HUDEP-2 (cell line): ENCODE results near the gene HDGFL2.
A peak's percentile ranks its signal among the peaks of the same experiment; 100 is the strongest.
"Not testable (repeated sequence)": the region's sequence is repeated elsewhere in the genome, so short reads cannot be mapped to it uniquely, and the experiment has no call there.

Experiments used
- DNase-seq, 76 experiments: peaks; one replicate each; lab custom pipeline; 2025; ENCODE audit not compliant: unreplicated experiment in 76 of 76; lab: John Stamatoyannopoulos, UW

The HDGFL2 gene

GRCh38 chr19:4511300-4512054 is 39.4 kb downstream of the HDGFL2 start:
- no peak for DNase-seq

DNA sequence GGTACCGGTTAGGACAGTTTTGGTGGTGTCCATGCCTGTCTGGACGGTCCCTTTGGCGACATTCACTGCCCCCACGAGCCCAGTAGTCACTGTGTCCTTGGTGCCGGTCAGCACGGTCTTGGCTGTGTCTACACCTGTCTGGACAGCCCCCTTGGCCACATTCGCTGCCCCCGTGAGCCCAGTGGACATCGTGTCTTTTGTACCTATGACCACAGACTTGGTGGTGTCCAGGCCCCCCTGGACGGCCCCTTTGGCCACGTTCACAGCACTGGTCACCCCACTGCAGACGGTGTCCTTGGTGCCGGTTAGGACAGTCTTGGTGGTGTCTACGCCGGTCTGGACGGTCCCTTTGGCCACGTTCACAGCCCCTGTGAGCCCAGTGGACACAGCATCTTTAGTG is 40.0 kb downstream of the HDGFL2 start:
- DNase-seq = no peak

- DNase-seq = no peak
These were observed 41.2 kb downstream of the HDGFL2 start for GRCh38 chr19:4513248-4513647.

DNA sequence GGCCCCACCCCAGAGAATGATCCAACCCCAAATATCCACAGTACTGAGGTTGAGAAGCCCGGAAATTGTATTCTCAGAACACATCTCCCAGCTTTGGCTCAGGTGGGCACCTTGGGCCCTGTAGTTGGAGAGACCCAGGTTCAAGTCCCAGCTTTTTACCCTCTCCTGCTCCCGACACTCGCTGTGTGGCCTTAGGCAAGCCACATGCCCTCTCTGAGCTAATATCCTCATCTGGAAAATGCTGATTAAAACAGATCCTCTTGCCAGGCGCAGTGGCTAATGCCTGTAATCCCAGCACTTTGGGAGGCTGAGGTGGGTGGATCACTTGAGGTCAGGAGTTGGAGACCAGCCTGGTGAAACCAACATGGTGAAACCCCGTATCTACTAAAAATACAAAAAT is 43.6 kb downstream of the HDGFL2 start:
- DNase-seq = no peak

DNA sequence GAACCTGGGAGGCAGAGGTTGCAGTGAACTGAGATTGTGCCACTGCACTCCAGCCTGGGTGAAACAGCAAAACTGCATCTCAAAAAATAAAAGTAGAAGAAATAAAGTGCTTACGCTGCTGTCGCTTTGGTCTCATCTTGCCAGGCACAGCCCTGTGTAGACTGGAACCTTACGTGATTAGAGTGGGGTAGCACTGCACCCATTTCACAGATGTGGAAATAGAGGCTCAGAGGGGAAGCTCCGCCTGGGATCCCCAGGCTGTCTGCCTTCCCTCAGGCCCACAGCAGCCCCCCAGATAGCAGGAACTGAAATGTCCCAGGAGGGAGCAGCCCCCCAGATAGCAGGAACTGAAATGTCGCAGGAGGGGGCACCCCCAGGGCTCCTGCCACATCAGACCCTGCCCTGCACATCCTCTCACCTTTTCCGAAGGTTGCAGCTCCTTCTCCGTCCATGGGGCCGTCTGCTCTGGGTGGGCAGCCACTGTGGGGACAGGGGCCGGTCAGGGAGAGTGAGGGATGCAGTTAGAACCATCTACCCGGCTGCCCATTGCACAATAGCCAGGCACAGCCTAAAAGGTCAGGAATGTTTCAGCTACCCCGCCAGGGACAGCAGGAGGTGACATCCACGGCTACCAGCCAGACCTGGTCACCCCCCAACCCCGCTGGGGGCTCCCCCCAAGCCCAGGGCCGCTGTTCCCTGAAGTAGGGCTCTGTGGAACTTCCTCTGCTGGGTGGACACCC is 44.3 kb downstream of the HDGFL2 start:
- DNase-seq = no peak

DNA sequence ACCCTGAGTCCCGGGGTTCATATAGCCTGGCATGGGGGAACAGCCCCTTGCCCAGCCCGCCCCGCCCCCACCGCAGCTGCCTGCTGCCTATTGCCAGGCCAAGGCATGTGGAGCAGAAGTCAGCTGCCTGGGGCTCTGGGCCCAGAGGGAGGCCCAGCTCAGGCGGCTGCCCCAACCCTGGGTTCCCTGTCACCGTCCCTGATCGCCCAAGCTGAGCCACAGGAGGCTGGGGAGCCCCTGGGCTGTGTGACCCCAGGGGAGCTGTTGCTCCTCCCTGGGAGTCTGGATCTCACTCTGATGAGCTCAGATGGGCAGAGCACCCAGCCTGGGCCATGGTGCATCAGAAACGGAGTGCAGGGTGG is 44.8 kb downstream of the HDGFL2 start:
- no peak for DNase-seq

DNA sequence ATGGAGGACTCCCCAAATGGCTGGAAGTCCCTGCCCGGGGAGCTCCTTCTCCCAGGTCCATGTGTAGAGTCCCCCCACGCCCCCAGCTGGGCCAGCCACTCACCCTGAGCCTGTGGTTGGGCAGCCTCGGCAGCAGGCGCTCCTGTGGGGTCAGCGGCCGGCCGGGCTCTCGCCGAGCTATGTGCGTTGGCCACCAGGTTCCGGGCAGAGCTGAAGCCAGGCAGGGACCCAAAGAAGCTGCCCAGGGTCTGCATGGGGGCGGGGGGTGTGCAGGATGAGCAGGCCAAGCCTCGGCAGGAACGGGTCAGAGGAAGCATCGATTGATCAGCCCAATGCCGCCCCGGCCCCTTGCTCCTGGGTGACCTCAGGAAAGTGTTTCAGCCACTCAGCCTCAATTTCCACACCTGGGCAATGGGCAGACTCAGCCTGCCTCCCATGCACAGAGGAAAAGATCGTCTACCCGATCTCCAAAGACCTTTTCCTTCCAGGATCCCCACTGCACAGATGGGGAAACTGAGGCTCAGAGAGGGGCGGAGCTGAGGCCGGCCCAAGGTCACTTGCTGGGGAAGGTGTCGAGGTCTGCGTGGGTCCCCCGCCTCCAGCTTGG is 45.5 kb downstream of the HDGFL2 start:
- DNase-seq = no peak

GRCh38 chr19:4518345-4519171 is 46.5 kb downstream of the HDGFL2 start, which contains the start of gene PLIN4:
Gene PLIN4 (minus strand): TSS chr19:4518486. CDS start chr19:4518272, 214 bp downstream.
- DNase-seq = no peak

DNA sequence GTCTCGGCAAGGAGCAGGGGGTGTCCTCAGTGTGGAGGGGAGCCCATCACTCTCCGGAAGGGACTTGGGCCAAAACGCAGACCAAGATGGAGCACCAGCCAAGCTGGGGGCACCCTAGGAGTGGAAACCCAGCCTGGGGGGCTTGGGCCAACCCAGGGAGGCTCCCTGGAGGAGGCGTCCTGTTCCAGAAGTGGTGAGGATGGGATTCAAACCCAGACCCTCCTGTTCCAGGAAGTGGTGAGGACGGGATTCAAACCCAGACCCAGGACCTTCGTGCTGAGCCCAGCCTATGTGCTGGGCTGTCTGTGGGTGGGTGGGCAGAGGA is 47.0 kb downstream of the HDGFL2 start:
- DNase-seq = no peak

DNA sequence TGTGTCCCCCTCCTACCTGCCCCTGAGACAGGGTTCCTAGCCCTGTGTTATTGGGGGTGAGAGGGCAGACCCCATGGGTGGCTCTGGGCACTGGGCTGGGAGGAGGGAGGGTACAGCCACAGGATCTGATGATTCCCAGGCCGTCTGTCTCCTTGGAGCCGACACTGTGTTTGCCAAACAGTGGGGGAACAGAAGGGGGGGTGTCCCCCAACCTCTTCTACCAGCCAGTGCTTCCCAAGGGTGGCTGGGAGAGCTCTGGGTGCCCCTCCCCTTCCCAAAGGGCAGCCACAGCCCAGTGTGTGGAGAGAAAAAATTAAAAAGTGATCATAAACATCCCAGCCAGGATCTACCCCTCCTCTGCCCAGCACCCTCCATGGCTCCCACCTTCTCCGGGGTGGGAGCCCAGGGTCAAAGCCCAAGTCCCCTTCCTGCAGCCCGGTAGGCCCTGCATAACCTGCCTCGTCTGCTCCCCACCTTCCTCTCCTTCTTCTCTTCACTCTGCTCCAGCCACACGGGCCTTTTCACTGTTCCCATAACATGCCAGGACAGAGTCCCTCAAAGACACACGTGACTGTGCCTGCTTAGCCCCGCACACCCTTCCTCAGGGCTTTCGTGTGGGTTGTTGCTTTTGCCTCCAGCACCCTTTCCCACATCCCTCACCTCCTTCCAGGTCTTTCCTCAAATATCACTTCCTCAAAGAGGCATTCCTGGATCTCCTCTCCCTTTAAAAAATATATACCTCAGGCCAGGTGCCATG is 47.6 kb downstream of the HDGFL2 start:
- no peak for DNase-seq

GRCh38 chr19:4521170-4521887 is 49.2 kb downstream of the HDGFL2 start:
- DNase-seq = no peak

DNA sequence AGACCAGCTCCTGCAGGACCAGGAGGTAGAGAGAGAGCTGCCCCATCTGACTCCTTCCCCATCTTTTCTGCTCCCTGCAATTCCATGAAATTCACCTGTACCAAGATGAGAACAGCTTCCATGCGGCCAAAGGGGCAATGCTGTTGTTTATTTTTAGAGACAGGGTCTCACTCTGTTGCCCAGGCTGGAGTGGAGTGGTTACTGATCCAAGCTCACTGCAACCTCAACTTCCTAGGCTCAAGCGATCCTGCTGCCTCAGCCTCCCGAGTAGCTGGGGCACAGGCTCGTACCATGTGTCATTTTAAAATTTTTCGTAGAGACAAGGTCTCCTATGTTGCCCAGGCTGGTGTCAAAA is 49.8 kb downstream of the HDGFL2 start:
- DNase-seq = no peak

DNA sequence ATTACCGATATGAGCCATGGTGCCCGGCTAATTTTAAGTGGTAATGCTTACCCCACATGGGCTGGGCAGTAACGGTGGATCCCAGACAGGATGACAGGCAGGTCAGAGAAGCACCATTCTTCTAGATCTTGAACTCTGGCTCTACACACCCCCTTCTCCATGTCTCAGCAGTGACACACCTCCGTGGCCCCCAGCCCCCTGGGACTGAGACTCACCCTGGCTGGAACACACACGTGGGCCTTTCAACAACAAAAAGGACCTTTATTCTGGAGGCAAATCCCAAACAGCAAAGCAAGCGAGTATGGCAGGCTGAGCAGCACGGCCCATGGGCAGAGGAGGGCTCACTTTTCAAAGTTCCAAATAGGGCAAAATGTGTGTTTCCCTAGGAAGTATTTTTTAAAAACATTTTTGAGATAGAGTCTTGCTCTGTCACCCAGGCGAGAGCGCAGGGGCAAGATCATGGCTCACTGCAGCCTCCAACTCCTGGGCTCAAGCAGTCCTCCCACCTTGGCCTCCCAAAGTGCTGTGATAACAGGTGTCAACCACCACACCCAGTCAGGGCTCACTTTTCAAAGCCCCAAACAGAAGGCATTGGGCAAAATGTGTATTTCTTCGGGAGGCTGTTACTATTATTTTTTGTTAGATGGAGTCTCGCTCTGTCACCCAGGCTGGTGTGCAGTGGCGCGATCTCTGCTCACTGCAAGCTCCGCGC is 50.4 kb downstream of the HDGFL2 start:
- DNase-seq = no peak

- DNase-seq = peak in 49 of 76 experiments; percentile 4 to 68 (median 37)
These were observed 51.4 kb downstream of the HDGFL2 start for GRCh38 chr19:4523306-4524110.

- DNase-seq = peak in 62 of 76 experiments; percentile 18 to 84 (median 62)
These were observed 52.9 kb downstream of the HDGFL2 start for GRCh38 chr19:4524808-4525562.

- DNase-seq = no peak
These were observed 53.5 kb downstream of the HDGFL2 start for GRCh38 chr19:4525563-4526002.

- not testable (repeated sequence) for DNase-seq
These were observed 55.3 kb downstream of the HDGFL2 start for GRCh38 chr19:4527377-4527776.

- no peak for DNase-seq
These were observed 56.7 kb downstream of the HDGFL2 start for GRCh38 chr19:4528843-4529242.
